Measurements from ENCODE around the gene TRIM6. TPM values are rescaled to one million over a fixed set of nuclear protein-coding genes. Genes with fewer than 3 reads are reported as not detected.

TRIM6 gene
- total RNA-seq, 1 experiment from 2014 or later: 30.2 TPM

GRCh38 chr11:5611627-5612026 lies 15.2 kb downstream of the TRIM6 start (continued):
- TF ChIP-seq E2F1 (CRISPR knock-in tag; IDR thresholded peaks at IDR 0.05): no peak
- no peak for TF ChIP-seq HMGA2 (CRISPR knock-in tag; IDR thresholded peaks at IDR 0.05)
- no peak for TF ChIP-seq PRDM15 (CRISPR knock-in tag; IDR thresholded peaks at IDR 0.05)
- no peak for TF ChIP-seq CREM (CRISPR knock-in tag; IDR thresholded peaks at IDR 0.05)
- no peak for TF ChIP-seq RORB (CRISPR knock-in tag; IDR thresholded peaks at IDR 0.05)

DNA sequence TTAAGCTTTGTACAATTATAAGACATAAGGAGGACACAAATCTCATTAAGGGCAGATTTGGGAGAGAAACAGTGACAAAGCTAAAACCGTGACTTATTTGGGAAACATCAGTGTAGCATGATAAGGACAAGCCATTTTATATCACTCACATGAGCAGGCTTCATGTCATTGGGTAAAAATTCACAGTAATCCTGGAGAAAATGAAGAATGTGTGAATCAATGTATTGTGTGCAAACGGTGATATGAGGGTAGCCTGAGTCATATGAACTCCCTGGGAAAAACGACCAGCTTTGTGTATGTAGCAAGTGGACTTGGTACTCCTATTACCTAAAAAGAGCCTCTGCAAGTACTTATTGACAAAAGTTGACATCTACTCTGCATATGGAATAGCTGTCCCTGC lies 22.4 kb downstream of the TRIM6 start:
- Mint-ChIP-seq H3K4me1 (peaks cover 28% of the 10 kb centered on the region), H3K9me3 (no peaks in the 10 kb centered on the region), H3K27me3 (ENCODE audit: low read depth) (no peaks in the 10 kb centered on the region), H3K4me3 (no peak overlapping the region), H3K27ac (no peak overlapping the region), H3K36me3 (no peaks in the 10 kb centered on the region)
- CTCF ChIA-PET: interaction anchor here (1.5 kb wide), 1 partner anchor 744 kb away, joined by 3 read pairs; no protein-coding TSS in a partner anchor
- ATAC-seq (no peak), DNase-seq (ENCODE audit: low spot score) (no peak)
- POLR2A ChIA-PET: interaction anchor here (0.7 kb wide), 1 partner anchor 409 kb away, joined by 4 read pairs; no protein-coding TSS in a partner anchor
- TF ChIP-seq EMX1 (CRISPR knock-in tag; IDR thresholded peaks at IDR 0.05) (no peak), USF2 (CRISPR knock-in tag; IDR thresholded peaks at IDR 0.05) (no peak), TEAD1 (CRISPR knock-in tag; IDR thresholded peaks at IDR 0.05) (no peak), IRF2 (CRISPR knock-in tag; IDR thresholded peaks at IDR 0.05; ENCODE audit: borderline replicate concordance, low read depth) (no peak), STAT6 (CRISPR knock-in tag; conservative IDR thresholded peaks at IDR 0.05; ENCODE audit: low read depth) (no peak), ZNF121 (CRISPR knock-in tag; IDR thresholded peaks at IDR 0.05) (no peak), CBFB (CRISPR knock-in tag; IDR thresholded peaks at IDR 0.05; ENCODE audit: low read depth) (no peak), NFATC4 (CRISPR knock-in tag; IDR thresholded peaks at IDR 0.05) (no peak), GABPB1 (CRISPR knock-in tag; IDR thresholded peaks at IDR 0.05) (no peak), ETV6 (CRISPR knock-in tag; IDR thresholded peaks at IDR 0.05) (no peak)
- TF ChIP-seq, protein P1, sequence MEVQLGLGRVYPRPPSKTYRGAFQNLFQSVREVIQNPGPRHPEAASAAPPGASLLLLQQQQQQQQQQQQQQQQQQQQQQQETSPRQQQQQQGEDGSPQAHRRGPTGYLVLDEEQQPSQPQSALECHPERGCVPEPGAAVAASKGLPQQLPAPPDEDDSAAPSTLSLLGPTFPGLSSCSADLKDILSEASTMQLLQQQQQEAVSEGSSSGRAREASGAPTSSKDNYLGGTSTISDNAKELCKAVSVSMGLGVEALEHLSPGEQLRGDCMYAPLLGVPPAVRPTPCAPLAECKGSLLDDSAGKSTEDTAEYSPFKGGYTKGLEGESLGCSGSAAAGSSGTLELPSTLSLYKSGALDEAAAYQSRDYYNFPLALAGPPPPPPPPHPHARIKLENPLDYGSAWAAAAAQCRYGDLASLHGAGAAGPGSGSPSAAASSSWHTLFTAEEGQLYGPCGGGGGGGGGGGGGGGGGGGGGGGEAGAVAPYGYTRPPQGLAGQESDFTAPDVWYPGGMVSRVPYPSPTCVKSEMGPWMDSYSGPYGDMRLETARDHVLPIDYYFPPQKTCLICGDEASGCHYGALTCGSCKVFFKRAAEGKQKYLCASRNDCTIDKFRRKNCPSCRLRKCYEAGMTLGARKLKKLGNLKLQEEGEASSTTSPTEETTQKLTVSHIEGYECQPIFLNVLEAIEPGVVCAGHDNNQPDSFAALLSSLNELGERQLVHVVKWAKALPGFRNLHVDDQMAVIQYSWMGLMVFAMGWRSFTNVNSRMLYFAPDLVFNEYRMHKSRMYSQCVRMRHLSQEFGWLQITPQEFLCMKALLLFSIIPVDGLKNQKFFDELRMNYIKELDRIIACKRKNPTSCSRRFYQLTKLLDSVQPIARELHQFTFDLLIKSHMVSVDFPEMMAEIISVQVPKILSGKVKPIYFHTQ (CRISPR knock-in tag; IDR thresholded peaks at IDR 0.05): no peak
- TF ChIP-seq, protein P2, sequence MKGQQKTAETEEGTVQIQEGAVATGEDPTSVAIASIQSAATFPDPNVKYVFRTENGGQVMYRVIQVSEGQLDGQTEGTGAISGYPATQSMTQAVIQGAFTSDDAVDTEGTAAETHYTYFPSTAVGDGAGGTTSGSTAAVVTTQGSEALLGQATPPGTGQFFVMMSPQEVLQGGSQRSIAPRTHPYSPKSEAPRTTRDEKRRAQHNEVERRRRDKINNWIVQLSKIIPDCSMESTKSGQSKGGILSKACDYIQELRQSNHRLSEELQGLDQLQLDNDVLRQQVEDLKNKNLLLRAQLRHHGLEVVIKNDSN (CRISPR knock-in tag; IDR thresholded peaks at IDR 0.05): no peak
- TF ChIP-seq, protein P3, sequence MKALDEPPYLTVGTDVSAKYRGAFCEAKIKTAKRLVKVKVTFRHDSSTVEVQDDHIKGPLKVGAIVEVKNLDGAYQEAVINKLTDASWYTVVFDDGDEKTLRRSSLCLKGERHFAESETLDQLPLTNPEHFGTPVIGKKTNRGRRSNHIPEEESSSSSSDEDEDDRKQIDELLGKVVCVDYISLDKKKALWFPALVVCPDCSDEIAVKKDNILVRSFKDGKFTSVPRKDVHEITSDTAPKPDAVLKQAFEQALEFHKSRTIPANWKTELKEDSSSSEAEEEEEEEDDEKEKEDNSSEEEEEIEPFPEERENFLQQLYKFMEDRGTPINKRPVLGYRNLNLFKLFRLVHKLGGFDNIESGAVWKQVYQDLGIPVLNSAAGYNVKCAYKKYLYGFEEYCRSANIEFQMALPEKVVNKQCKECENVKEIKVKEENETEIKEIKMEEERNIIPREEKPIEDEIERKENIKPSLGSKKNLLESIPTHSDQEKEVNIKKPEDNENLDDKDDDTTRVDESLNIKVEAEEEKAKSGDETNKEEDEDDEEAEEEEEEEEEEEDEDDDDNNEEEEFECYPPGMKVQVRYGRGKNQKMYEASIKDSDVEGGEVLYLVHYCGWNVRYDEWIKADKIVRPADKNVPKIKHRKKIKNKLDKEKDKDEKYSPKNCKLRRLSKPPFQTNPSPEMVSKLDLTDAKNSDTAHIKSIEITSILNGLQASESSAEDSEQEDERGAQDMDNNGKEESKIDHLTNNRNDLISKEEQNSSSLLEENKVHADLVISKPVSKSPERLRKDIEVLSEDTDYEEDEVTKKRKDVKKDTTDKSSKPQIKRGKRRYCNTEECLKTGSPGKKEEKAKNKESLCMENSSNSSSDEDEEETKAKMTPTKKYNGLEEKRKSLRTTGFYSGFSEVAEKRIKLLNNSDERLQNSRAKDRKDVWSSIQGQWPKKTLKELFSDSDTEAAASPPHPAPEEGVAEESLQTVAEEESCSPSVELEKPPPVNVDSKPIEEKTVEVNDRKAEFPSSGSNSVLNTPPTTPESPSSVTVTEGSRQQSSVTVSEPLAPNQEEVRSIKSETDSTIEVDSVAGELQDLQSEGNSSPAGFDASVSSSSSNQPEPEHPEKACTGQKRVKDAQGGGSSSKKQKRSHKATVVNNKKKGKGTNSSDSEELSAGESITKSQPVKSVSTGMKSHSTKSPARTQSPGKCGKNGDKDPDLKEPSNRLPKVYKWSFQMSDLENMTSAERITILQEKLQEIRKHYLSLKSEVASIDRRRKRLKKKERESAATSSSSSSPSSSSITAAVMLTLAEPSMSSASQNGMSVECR (CRISPR knock-in tag; IDR thresholded peaks at IDR 0.05; ENCODE audit: borderline replicate concordance): no peak

Measured in WTC11 (cell line).